Chondrocyte (in vitro differentiated cells): ENCODE data around the gene LRIT1. TPM values are rescaled to one million over a fixed set of nuclear protein-coding genes. Genes with fewer than 3 reads are reported as not detected.

Experiments
- DNase-seq: peaks from one replicate; pipeline ENCODE4 v3.0.0; 2021; ENCODE audit warnings: mixed read lengths, low spot score
- H3K27ac Mint-ChIP-seq: one replicate; pipeline ENCODE4 v1.8.0; 2021; ENCODE audit warnings: mild to moderate bottlenecking, moderate library complexity, mixed read lengths; ENCODE audit not compliant: unreplicated experiment
- H3K27me3 Mint-ChIP-seq: 2 replicates; pipeline ENCODE4 v1.8.0; 2021; ENCODE audit warnings: low read depth, mixed read lengths
- H3K36me3 Mint-ChIP-seq: 2 replicates; pipeline ENCODE4 v1.8.0; 2021; ENCODE audit warnings: low read depth, mixed read lengths
- H3K4me1 Mint-ChIP-seq: 2 replicates; pipeline ENCODE4 v1.8.0; 2021; ENCODE audit warnings: low read depth, mild to moderate bottlenecking, mixed read lengths
- H3K4me3 Mint-ChIP-seq: one replicate; pipeline ENCODE4 v1.8.0; 2021; ENCODE audit warnings: mild to moderate bottlenecking, moderate library complexity, mixed read lengths; ENCODE audit not compliant: unreplicated experiment
- H3K9me3 Mint-ChIP-seq: 2 replicates; pipeline ENCODE4 v1.8.0; 2021; ENCODE audit warnings: low read depth, mixed read lengths
- total RNA-seq: library from RNA; stranded (reverse); gene quantifications from 3 replicates; pipeline ENCODE4 v1.2.1, GENCODE V29; 2021
- TF ChIP-seq, protein P1 (sequence below): fragments of 200-600 bp; sonication (generic); IDR thresholded peaks from 2 replicates; pipeline ENCODE4 v1.5.0; 2021; ENCODE audit warnings: antibody characterized with exemption, mild to moderate bottlenecking, moderate library complexity

LRIT1 gene
- total RNA-seq, 1 donor from 2014 or later: not detected

DNA sequence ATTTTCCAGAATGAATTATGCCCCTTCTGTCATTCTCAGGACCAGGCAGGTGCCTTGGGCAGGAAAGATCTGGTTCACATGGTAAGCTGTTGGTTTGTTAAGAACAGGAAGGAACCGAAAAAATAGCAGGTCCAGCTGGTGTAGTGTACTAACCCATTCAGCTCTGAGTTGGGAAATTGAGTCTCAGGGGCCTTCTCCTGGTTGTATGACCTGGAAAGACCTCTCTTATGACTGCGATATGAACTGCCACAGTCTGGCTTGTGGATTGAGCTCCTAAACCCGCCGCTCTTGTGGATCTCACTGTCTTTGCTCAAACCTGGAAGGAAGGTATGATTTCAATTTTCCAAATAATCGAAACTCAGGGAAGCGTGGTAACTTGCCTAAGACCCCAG, 4.5 kb downstream of the LRIT1 start:
- no peak overlapping the region for H3K27ac Mint-ChIP-seq
- TF ChIP-seq, protein P1, sequence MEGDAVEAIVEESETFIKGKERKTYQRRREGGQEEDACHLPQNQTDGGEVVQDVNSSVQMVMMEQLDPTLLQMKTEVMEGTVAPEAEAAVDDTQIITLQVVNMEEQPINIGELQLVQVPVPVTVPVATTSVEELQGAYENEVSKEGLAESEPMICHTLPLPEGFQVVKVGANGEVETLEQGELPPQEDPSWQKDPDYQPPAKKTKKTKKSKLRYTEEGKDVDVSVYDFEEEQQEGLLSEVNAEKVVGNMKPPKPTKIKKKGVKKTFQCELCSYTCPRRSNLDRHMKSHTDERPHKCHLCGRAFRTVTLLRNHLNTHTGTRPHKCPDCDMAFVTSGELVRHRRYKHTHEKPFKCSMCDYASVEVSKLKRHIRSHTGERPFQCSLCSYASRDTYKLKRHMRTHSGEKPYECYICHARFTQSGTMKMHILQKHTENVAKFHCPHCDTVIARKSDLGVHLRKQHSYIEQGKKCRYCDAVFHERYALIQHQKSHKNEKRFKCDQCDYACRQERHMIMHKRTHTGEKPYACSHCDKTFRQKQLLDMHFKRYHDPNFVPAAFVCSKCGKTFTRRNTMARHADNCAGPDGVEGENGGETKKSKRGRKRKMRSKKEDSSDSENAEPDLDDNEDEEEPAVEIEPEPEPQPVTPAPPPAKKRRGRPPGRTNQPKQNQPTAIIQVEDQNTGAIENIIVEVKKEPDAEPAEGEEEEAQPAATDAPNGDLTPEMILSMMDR: no peak
- no peaks in the 10 kb centered on the region for H3K4me1 Mint-ChIP-seq
- H3K27me3 Mint-ChIP-seq: peaks cover 25% of the 10 kb centered on the region
- H3K36me3 Mint-ChIP-seq: no peaks in the 10 kb centered on the region
- DNase-seq: no peak
- H3K9me3 Mint-ChIP-seq: no peaks in the 10 kb centered on the region
- no peak overlapping the region for H3K4me3 Mint-ChIP-seq

DNA sequence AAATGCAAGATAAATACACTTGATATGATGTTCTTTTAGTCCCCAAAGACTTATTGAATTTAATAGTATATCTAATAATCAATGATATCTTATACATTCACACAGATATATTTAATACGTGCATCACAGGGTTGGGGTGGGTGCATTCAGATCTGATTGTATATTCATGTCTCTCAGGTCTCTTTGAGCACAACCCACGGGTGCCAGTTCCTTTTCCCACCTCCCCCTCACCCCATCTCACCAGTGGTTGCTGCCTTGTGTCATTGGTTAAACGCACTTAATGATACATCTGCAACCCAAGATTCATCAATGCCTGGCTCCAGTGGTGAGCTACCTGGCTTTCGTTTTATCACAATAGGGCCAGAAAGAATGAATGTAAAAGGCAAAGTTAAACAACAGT, 6.2 kb downstream of the LRIT1 start:
- Mint-ChIP-seq H3K4me3 (no peak overlapping the region), H3K9me3 (no peaks in the 10 kb centered on the region), H3K4me1 (no peaks in the 10 kb centered on the region), H3K27me3 (peaks cover 27% of the 10 kb centered on the region), H3K27ac (no peak overlapping the region), H3K36me3 (no peaks in the 10 kb centered on the region)
- TF ChIP-seq, protein P1: no peak
- no peak for DNase-seq

DNA sequence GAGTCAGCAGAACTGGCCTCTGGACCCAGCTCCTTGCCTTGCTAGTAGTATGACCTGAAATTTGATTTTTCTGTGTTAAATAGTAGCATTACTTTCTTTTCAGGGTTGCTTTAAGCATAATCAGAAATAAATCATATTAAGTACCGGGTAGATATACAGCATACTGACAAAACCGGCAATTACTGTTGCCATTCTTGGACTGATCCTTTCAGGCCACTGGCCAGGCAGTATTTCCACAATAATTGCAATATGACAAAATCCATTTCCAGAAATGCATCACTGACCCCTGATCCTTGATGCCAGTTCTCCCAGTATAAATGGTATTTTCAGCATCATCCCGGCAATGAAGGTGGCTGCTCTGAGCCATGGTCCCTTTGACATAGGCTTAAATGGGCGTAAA, 6.9 kb downstream of the LRIT1 start:
- no peaks in the 10 kb centered on the region for H3K36me3 Mint-ChIP-seq
- DNase-seq: no peak
- H3K27me3 Mint-ChIP-seq: peaks cover 30% of the 10 kb centered on the region
- no peak overlapping the region for H3K27ac Mint-ChIP-seq
- no peak overlapping the region for H3K4me3 Mint-ChIP-seq
- H3K9me3 Mint-ChIP-seq: no peaks in the 10 kb centered on the region
- no peaks in the 10 kb centered on the region for H3K4me1 Mint-ChIP-seq
- TF ChIP-seq, protein P1: no peak

DNA sequence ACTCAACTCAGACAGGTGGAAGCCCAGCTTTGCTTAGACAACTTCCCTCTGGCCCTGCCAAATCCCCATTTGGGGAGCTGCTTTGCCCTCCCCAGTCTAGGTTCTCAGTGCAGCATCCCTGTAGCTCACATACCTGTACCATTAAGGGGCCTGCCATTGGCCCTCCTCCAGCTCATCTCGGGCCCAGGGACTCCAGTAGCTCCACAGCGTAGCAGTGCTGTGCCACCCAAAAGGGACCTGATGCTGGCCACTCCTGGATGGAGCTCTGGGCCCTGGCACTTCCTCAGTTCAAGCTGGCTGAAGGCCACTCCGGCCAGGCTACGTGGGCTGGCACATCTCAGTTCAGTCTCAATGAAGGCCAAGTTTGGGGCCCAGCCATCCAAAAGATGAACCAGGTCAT, 7.4 kb downstream of the LRIT1 start:
- Mint-ChIP-seq H3K36me3 (no peaks in the 10 kb centered on the region), H3K4me1 (no peaks in the 10 kb centered on the region), H3K27me3 (peaks cover 32% of the 10 kb centered on the region), H3K27ac (no peak overlapping the region), H3K4me3 (no peak overlapping the region), H3K9me3 (no peaks in the 10 kb centered on the region)
- no peak for DNase-seq
- TF ChIP-seq, protein P1: no peak

DNA sequence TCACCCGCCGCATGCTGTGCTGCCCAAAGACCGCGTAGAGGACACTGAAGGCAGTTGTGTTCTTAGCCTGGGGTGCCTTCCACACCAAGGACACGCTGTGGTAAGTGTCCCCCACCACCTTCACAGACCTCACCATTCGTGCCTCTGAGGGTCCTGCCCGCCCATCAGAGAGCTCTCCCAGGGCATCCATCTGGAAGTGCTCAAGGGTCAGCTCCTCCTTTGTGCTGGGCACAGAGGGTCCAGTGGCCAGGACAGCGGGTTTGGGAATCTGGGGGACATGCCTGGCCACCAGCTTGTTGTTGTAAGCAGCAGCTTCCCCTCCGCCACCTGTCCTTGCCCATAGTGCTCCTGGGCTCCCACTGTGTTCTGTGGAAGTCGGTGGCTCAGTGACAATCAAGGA, 9.0 kb downstream of the LRIT1 start:
- Mint-ChIP-seq H3K27me3 (peaks cover 33% of the 10 kb centered on the region), H3K36me3 (no peaks in the 10 kb centered on the region), H3K4me1 (no peaks in the 10 kb centered on the region), H3K9me3 (no peaks in the 10 kb centered on the region), H3K4me3 (no peak overlapping the region), H3K27ac (no peak overlapping the region)
- no peak for DNase-seq
- TF ChIP-seq, protein P1: no peak
